NCI-H1694 (cell line): Measurements from ENCODE around the gene CCDC124.
"Not testable (repeated sequence)": the region's sequence is repeated elsewhere in the genome, so short reads cannot be mapped to it uniquely, and the experiment has no call there.

Experiments used
- DNase-seq: peaks from one replicate; lab custom pipeline; 2025; lab: John Stamatoyannopoulos, UW

Gene CCDC124

DNA sequence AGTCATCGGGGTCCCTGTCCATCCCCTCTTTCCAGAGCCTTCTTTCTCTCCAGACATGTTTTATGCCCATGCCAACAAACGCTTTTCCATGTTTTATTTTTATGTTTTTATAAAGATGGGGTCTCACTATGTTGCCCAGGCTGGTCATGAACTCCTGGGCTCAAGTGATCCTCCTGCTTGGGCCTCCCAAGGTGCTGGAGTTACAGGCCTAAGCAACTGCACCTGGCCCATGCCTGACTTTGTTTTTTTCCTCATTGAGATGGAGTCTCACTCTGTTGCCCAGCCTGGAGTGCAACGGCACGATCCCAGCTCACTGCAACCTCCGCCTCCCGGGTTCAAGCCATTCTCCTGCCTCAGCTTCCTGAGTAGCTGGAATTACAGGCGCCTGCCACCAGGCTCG, 53.8 kb downstream of the CCDC124 start:
- not testable (repeated sequence) for DNase-seq

DNA sequence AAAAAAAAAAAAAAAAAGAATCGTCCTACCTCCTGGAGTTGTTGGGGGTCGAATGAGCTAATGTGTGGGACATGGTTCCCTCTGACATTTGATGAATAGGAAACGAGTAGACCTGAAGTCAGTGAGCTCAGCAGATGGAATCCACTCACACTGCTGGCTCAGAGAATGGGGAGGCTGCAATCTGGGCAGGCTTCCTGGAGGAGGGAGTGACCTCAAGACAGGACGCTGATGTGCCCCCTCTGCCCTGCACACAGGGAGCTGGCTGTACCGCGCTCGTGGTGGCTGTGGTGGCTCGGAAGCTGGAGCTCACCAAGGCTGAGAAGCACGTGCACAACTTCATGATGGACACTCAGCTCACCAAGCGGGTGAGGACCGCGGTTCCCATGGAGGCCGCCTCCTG, 55.3 kb downstream of the CCDC124 start:
- DNase-seq, result no peak

DNA sequence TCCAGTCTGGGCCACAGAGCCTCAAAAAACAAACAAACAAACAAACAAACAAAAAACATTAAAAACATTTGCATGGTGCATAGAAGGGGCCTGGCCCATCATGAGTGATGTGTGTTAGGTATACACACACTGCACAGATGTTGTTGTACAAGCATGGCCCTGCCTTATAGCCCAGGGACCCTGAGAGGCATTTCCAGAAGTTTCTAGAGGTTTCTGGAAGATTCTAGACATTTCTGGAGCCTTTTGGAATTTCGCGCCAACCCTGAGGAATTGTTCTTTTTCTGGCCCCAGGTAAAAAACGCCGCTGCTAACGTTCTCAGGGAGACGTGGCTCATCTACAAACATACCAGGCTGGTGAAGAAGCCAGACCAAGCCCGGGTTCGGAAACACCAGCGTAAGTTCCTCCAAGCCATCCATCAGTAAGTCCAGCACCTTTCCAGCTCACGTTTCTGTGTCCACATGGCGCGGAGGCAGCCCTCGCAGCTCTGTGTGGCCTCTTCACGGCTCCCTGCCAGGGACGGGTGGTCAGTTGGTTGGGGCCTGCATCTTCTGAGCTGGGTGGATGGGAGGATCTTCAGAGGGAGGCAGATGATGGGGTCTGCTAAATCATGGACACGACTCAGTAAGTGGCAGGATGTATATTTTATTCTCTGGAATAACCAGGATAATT, 56.7 kb downstream of the CCDC124 start:
- no peak for DNase-seq

DNA sequence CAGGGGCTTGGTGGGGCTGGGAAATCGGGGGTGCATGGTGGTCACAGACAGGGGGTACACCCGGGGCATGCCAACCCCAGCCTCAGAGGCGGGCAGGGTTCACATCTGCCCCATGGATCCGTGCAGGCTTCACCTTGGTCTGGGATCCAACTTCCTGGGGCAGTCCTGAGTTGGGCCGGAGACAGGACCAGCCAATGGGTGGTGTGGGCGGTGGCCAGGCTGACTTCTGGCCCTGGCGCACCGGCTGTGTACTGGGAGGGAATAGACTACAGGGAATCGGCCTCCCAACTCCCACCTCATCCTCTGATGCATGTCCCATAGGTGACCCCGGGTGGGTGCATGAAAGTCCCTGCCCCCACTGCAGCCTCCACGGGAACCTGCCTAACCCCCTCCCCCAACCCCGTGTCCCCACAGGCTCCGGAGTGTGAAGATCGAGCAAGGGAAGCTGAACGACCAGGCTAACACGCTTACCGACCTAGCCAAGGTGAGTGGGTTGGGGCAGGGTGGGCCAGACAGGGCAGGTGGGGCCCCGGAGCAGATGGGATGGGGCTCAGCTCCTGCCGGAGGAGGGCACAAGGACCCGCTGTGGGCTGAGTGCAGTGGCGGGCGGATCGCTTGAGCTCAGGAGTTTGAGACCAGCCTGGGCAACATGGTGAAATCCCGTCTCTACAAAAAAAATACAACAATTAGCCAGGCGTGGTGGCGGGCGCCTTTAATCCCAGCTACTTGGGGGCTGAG, 60.4 kb downstream of the CCDC124 start:
- DNase-seq, result no peak
